ENCODE measurements around the gene TGFBR2. TPM values are rescaled to one million over a fixed set of nuclear protein-coding genes. Genes with fewer than 3 reads are reported as not detected.

Gene TGFBR2
- total RNA-seq, 1 donor from 2014 or later: 39.9 TPM

DNA sequence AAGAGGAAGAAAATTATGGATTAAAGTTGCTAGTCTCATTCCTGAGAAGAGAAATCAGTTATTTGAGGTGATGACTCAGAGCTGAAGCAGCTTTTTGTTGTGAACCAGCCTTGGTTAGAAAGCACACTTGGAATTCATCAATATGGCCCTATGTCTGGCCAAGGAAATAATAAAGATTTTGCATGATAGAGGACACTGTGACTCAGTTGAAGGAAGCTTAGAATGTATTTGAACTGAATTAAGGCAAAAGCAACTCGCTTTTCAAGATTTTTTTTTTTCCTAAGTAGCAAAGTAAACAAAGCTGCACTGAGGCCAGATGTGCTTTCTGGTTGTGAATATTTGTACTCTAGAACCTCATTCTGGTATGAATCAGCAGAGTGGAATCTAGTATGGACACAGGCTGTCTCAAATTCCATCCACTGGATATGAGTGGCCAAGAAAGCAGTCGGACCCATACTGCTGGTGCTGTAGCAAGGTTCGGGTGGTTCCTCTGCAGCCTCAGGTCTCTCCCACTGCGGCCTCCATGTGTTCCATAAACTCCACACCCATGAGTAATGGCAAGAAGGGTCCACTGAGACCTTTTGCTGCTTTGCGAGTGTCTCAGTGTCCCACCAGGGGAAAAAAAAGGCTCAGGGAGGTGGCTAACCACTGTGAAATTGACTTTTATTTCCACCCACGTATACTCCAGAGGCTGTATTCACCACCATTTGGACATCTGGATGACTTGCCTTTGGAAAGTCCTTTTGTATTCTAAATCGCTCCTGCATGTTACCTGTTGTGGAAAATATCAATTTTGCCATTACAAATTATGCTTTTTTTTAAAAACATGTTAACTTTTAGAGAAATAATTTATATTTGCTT, 53.1 kb downstream of the TGFBR2 start:
- TF ChIP-seq, protein P1, sequence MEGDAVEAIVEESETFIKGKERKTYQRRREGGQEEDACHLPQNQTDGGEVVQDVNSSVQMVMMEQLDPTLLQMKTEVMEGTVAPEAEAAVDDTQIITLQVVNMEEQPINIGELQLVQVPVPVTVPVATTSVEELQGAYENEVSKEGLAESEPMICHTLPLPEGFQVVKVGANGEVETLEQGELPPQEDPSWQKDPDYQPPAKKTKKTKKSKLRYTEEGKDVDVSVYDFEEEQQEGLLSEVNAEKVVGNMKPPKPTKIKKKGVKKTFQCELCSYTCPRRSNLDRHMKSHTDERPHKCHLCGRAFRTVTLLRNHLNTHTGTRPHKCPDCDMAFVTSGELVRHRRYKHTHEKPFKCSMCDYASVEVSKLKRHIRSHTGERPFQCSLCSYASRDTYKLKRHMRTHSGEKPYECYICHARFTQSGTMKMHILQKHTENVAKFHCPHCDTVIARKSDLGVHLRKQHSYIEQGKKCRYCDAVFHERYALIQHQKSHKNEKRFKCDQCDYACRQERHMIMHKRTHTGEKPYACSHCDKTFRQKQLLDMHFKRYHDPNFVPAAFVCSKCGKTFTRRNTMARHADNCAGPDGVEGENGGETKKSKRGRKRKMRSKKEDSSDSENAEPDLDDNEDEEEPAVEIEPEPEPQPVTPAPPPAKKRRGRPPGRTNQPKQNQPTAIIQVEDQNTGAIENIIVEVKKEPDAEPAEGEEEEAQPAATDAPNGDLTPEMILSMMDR (IDR thresholded peaks at IDR 0.05; ENCODE audit: insufficient read depth, low read depth, low read length): no peak
- no peak for TF ChIP-seq EZH2 (IDR thresholded peaks at IDR 0.05; ENCODE audit: insufficient read depth, low read length)
- H3K4me2 ChIP-seq (ENCODE audit: low read length): peak overlapping the region; percentile 84
- peak overlapping the region; percentile 26 for H3K4me3 ChIP-seq (ENCODE audit: insufficient read depth, low read depth, low read length)
- Mint-ChIP-seq H3K4me3 (ENCODE audit: unreplicated experiment) (no peak overlapping the region), H3K4me1 (ENCODE audit: low read depth, unreplicated experiment) (peaks cover 60% of the 10 kb centered on the region), H3K27ac (ENCODE audit: unreplicated experiment) (peak overlapping the region; percentile 80), H3K9me3 (ENCODE audit: unreplicated experiment) (no peaks in the 10 kb centered on the region), H3K27me3 (ENCODE audit: low read depth, unreplicated experiment) (no peaks in the 10 kb centered on the region), H3K36me3 (ENCODE audit: low read depth, unreplicated experiment) (peaks cover 22% of the 10 kb centered on the region)
- H3K36me3 ChIP-seq (ENCODE audit: insufficient read depth, low read length): peaks cover 41% of the 10 kb centered on the region
- DNase-seq (ENCODE audit: low read depth): peak; percentile 98
- FAIRE-seq: peak; percentile 99
- no peak overlapping the region for H2AFZ ChIP-seq (ENCODE audit: low read depth, low read length)
- peak overlapping the region; percentile 97 for H3K27ac ChIP-seq (ENCODE audit: low read depth, low read length)
- H3K27me3 ChIP-seq (ENCODE audit: insufficient read depth, low read length): no peaks in the 10 kb centered on the region
- no peaks in the 10 kb centered on the region for H3K9me3 ChIP-seq (ENCODE audit: insufficient read depth, low read depth, low read length)
- H3K4me1 ChIP-seq (ENCODE audit: insufficient read depth, low read length): peaks cover 61% of the 10 kb centered on the region
- no peaks in the 10 kb centered on the region for H4K20me1 ChIP-seq (ENCODE audit: insufficient read depth, low read length)
- peaks cover 41% of the 10 kb centered on the region for H3K79me2 ChIP-seq (ENCODE audit: insufficient read depth, low read length)
- H3K9ac ChIP-seq (ENCODE audit: low read length): peak overlapping the region; percentile 79

DNA sequence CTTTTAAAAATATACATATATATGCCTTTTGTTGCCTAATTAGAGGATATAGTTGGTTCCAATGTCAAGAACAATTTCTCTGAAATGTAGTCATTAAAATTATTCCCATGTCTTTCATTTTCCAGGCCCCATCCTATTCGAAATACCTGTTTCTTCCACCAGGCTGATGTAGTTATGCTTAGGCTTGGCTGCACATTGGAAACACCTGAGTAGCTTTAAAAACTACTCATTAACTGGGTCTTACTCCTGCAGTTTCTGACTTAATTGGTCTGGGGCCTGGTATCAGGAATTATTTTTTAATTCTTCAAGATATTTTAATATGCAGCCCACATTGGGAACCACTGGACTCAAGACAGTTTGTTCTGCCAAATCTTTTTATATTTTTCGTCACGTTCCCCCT, 53.7 kb downstream of the TGFBR2 start:
- Mint-ChIP-seq H3K4me3 (ENCODE audit: unreplicated experiment) (no peak overlapping the region), H3K9me3 (ENCODE audit: unreplicated experiment) (no peaks in the 10 kb centered on the region), H3K36me3 (ENCODE audit: low read depth, unreplicated experiment) (peaks cover 18% of the 10 kb centered on the region), H3K4me1 (ENCODE audit: low read depth, unreplicated experiment) (peaks cover 61% of the 10 kb centered on the region), H3K27ac (ENCODE audit: unreplicated experiment) (peak overlapping the region; percentile 80), H3K27me3 (ENCODE audit: low read depth, unreplicated experiment) (no peaks in the 10 kb centered on the region)
- Histone ChIP-seq H3K4me1 (ENCODE audit: insufficient read depth, low read length) (peaks cover 60% of the 10 kb centered on the region), H3K9ac (ENCODE audit: low read length) (no peak overlapping the region), H3K27me3 (ENCODE audit: insufficient read depth, low read length) (no peaks in the 10 kb centered on the region), H2AFZ (ENCODE audit: low read depth, low read length) (no peak overlapping the region), H3K9me3 (ENCODE audit: insufficient read depth, low read depth, low read length) (no peaks in the 10 kb centered on the region), H3K36me3 (ENCODE audit: insufficient read depth, low read length) (peaks cover 35% of the 10 kb centered on the region), H3K4me3 (ENCODE audit: insufficient read depth, low read depth, low read length) (no peak overlapping the region), H3K4me2 (ENCODE audit: low read length) (no peak overlapping the region), H4K20me1 (ENCODE audit: insufficient read depth, low read length) (no peaks in the 10 kb centered on the region), H3K27ac (ENCODE audit: low read depth, low read length) (peak overlapping the region; percentile 97), H3K79me2 (ENCODE audit: insufficient read depth, low read length) (peaks cover 45% of the 10 kb centered on the region)
- FAIRE-seq: no peak
- TF ChIP-seq, protein P1 (IDR thresholded peaks at IDR 0.05; ENCODE audit: insufficient read depth, low read depth, low read length): no peak
- no peak for TF ChIP-seq EZH2 (IDR thresholded peaks at IDR 0.05; ENCODE audit: insufficient read depth, low read length)
- no peak for DNase-seq (ENCODE audit: low read depth)

DNA sequence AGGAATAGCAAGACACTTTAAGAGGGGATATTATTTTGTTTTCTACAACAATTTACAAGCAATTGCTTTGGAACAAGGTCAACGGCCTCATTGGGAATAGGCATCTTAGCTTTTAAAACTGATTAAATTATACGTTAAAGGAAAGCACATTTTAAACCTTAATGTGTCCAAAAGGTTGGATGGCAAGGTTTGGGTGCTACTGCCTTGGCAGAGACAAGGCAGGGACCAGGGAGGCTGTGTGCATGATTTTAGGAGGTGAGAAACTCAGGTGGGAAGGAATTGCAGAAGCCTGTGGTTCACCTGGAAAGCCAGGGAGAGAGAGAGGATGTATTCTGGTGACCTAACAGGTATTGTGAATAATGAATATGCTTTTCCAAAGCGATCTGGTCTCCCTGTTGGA, 54.3 kb downstream of the TGFBR2 start:
- Mint-ChIP-seq H3K36me3 (ENCODE audit: low read depth, unreplicated experiment) (peaks cover 14% of the 10 kb centered on the region), H3K27ac (ENCODE audit: unreplicated experiment) (peak overlapping the region; percentile 85), H3K4me3 (ENCODE audit: unreplicated experiment) (no peak overlapping the region), H3K27me3 (ENCODE audit: low read depth, unreplicated experiment) (no peaks in the 10 kb centered on the region), H3K4me1 (ENCODE audit: low read depth, unreplicated experiment) (peaks cover 61% of the 10 kb centered on the region), H3K9me3 (ENCODE audit: unreplicated experiment) (no peaks in the 10 kb centered on the region)
- FAIRE-seq (no peak), DNase-seq (ENCODE audit: low read depth) (no peak)
- Histone ChIP-seq H3K9me3 (ENCODE audit: insufficient read depth, low read depth, low read length) (no peaks in the 10 kb centered on the region), H3K79me2 (ENCODE audit: insufficient read depth, low read length) (peaks cover 47% of the 10 kb centered on the region), H4K20me1 (ENCODE audit: insufficient read depth, low read length) (no peaks in the 10 kb centered on the region), H3K4me1 (ENCODE audit: insufficient read depth, low read length) (peaks cover 55% of the 10 kb centered on the region), H3K4me2 (ENCODE audit: low read length) (no peak overlapping the region), H2AFZ (ENCODE audit: low read depth, low read length) (no peak overlapping the region), H3K27me3 (ENCODE audit: insufficient read depth, low read length) (no peaks in the 10 kb centered on the region), H3K36me3 (ENCODE audit: insufficient read depth, low read length) (peaks cover 36% of the 10 kb centered on the region), H3K4me3 (ENCODE audit: insufficient read depth, low read depth, low read length) (no peak overlapping the region), H3K9ac (ENCODE audit: low read length) (no peak overlapping the region), H3K27ac (ENCODE audit: low read depth, low read length) (no peak overlapping the region)
- TF ChIP-seq, protein P1 (IDR thresholded peaks at IDR 0.05; ENCODE audit: insufficient read depth, low read depth, low read length): no peak
- no peak for TF ChIP-seq EZH2 (IDR thresholded peaks at IDR 0.05; ENCODE audit: insufficient read depth, low read length)
